A673 (cell line): Measurements from ENCODE around the gene CBX5.
"Not testable (repeated sequence)": the region's sequence is repeated elsewhere in the genome, so short reads cannot be mapped to it uniquely, and the experiment has no call there.

Experiments used
- EZH2 ChIP-seq: fragments of 200-600 bp; sonication (generic); IDR thresholded peaks from 2 replicates; pipeline ENCODE4 v1.6.1; 2017; ENCODE audit warnings: borderline replicate concordance, low read depth, mild to moderate bottlenecking, mixed read lengths, antibody characterized with exemption, low read length; ENCODE audit not compliant: poor library complexity, severe bottlenecking
- TF ChIP-seq, protein P1 (sequence below): fragments of 300-800, 200-600 bp; sonication (generic); conservative IDR thresholded peaks from 2 replicates; pipeline ENCODE4 v1.5.1; 2017; ENCODE audit warnings: low read depth, mild to moderate bottlenecking, antibody characterized with exemption, low read length, moderate library complexity, mixed read lengths

DNA sequence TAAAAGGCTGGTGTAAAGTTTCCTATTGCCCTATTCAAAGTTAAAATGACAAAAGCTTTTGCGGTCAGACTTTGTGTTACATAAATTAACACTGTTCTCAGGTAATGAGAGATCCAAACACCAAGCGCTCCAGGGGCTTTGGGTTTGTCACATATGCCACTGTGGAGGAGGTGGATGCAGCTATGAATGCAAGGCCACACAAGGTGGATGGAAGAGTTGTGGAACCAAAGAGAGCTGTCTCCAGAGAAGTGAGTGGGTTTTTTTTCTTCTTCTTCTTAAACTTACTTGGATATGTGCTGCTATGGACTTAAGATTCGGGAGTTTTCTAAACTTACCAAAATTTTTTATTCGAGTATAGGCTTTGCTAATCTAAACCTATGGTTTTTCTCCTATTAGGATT, 1.8 kb upstream of the CBX5 start:
- TF ChIP-seq, protein P1, sequence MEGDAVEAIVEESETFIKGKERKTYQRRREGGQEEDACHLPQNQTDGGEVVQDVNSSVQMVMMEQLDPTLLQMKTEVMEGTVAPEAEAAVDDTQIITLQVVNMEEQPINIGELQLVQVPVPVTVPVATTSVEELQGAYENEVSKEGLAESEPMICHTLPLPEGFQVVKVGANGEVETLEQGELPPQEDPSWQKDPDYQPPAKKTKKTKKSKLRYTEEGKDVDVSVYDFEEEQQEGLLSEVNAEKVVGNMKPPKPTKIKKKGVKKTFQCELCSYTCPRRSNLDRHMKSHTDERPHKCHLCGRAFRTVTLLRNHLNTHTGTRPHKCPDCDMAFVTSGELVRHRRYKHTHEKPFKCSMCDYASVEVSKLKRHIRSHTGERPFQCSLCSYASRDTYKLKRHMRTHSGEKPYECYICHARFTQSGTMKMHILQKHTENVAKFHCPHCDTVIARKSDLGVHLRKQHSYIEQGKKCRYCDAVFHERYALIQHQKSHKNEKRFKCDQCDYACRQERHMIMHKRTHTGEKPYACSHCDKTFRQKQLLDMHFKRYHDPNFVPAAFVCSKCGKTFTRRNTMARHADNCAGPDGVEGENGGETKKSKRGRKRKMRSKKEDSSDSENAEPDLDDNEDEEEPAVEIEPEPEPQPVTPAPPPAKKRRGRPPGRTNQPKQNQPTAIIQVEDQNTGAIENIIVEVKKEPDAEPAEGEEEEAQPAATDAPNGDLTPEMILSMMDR: not testable (repeated sequence)
- not testable (repeated sequence) for TF ChIP-seq EZH2
